Stimulated activated CD8-positive, alpha-beta memory T cell treated with anti-CD3 and anti-CD28 coated beads, Interleukin-7, amount 100 ng/mL, for 1 hour (primary cell): ENCODE data around the gene HLA-DRB1.
A peak's percentile ranks its signal among the peaks of the same experiment; 100 is the strongest.
"Not testable (repeated sequence)": the region's sequence is repeated elsewhere in the genome, so short reads cannot be mapped to it uniquely, and the experiment has no call there.

Experiments used
- DNase-seq, 2 donors: peaks; one replicate each; pipeline ENCODE4 v3.0.0-alpha.2; 2020; ENCODE audit warnings: low read depth in 2 of 2

The HLA-DRB1 gene

GRCh38 chr6:32609731-32610640 lies 20.3 kb upstream of the HLA-DRB1 start:
- peak in 1 of 2 donors; percentile 16 for DNase-seq

DNA sequence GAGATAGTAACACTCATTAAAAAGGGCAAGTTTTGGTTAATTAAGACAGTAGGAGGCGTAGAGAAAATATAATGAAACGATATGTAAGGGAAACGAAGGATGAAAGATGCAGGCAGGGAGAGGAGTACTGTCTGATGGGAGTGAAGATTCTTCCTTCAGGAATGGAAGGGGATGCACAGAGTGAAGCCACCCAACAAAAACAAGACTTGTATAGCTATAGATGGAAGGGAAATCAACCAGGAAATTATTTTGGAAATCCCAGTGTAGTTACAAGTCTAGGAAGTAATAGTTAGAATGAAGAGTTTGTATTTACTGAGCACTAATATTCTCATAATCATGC lies 19.7 kb upstream of the HLA-DRB1 start:
- DNase-seq = no peak

DNA sequence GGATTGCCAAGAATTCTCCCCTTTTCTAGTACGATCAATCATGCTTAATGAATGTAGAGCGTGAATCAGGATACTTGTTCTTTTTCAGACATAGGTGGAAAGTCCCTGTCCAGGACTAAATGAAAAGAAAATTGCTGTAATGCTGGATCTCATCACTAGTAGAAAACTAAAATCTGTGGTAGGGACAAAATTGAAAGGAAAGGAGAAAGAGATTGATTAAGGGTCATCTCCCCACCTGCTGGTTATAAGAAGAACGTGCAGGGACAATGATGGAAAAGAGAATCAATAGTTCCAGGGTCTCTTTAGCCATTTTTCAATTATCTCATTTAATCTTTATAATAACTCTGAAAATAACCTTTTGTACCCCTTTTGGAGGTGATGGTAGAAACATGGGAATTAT lies 18.7 kb upstream of the HLA-DRB1 start:
- DNase-seq = no peak

DNA sequence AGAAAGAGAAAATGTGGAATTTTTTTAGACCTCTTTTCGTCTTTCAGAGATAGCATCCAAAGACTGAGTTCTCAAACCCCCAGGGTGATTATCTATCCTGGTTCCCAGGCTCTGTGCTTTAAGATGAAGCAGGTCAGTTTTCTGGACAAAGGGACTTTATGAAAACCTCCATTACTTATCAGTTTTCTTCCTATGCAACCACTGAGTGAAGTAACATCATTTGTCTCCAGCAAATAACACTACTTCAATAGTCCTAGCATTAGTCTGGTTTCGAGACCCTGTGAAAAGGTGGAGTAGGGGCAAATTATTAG lies 18.3 kb upstream of the HLA-DRB1 start:
- DNase-seq = no peak

GRCh38 chr6:32607263-32607987 lies 17.8 kb upstream of the HLA-DRB1 start:
- DNase-seq = no peak

- DNase-seq = no peak
Observed at GRCh38 chr6:32604434-32604877, 14.8 kb upstream of the HLA-DRB1 start.

DNA sequence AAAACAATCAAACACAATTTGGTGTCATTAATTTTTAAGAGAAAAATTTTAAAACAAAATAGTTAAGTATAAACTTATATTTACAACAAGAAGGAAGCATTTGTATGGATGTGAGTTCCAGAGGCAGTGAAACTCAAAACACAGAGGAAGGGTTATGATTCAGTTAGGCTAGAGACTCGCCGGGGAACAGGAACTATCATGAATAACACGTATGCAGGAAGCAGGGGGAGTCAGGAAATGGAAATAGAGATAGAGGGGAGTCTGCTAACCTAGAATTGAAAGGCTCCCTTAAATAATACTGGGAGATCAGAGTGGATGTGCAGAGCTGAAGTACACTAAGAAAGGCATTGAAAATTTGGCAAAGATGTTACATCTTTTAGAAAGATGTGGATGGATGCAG lies 14.2 kb upstream of the HLA-DRB1 start:
- no peak for DNase-seq

DNA sequence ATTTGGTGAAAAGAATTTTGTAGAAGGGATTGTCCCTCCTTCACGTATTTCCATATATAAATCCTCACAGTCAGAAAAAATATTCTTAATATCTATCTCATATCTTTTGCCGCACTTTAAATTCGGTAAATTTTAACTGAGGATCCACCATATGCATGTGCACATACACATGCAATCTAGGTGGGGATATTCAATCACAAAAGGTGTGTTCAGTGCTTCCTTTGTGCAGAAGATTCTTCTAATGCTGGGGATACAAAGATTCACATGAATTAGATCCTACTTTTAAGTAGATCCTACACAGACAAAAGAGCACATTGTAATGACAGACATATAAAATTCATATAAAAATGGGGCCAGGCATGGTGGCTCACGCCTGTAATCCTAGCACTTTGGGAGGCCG lies 13.6 kb upstream of the HLA-DRB1 start:
- no peak for DNase-seq

- DNase-seq = no peak
Observed at GRCh38 chr6:32602383-32602782, 12.7 kb upstream of the HLA-DRB1 start.

GRCh38 chr6:32597024-32597423 lies 7.4 kb upstream of the HLA-DRB1 start:
- DNase-seq = no peak

- not testable (repeated sequence) for DNase-seq
Observed at GRCh38 chr6:32590713-32591112, 1.1 kb upstream of the HLA-DRB1 start.

DNA sequence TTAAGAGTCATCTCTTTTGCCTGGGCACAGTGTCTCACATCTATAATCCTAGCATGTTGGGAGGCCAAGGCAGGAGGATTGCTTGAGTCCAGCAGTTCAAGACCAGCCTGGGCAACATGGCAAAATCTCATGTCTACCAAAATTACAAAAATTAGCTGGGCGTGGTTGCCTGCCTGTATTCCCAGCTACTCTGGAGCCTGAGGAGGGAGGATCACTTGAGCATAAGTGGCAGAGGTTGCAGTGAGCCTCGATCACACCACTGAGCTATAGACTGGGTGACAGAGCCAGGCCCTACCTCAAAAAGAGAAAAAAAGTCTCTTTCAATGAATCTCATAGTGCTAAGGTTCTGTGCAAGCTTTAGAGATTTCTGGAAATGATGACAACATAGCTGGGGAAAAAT lies 1.5 kb downstream of the HLA-DRB1 start:
- no peak for DNase-seq

DNA sequence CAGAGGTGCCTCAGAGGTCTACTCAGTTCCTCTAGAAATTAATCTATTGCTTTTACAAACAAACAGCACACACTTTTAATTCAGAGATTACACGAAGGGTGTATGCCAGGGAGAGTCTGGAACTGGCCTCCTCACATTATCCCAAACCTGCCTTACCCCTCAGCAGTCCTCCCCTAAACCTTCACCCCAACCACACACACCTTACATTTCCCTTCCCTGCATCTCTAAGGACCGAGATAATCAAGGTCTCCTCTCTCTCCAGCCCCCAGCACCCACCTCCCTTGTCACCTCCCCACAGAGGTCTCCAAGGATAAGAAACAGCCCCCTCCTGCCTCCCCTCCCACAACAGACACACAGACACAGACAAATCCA lies 6.1 kb downstream of the HLA-DRB1 start:
- no peak for DNase-seq

- no peak for DNase-seq
Observed at GRCh38 chr6:32581315-32582095, 8.1 kb downstream of the HLA-DRB1 start.

DNA sequence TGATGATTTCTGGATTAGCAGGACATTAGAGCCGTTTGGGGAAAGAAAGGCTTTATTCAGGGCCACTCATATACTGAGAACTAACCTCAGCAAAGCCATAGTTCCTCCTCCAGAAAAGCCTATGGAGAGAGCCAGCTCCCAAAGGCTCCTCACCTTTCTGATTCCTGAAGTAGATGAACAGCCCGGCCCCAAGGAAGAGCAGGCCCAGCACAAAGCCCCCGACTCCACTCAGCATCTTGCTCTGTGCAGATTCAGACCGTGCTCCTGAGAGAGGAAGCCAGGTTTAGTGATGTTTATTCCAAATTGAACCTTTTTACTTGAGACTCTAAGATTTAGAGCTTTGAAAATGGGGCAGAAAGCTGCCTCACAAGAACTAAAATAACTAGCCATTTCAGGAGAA lies 9.1 kb downstream of the HLA-DRB1 start:
- DNase-seq = no peak

GRCh38 chr6:32578962-32579361 lies 10.7 kb downstream of the HLA-DRB1 start:
- no peak for DNase-seq

- DNase-seq = not testable (repeated sequence)
Observed at GRCh38 chr6:32577493-32577892, 12.2 kb downstream of the HLA-DRB1 start.

DNA sequence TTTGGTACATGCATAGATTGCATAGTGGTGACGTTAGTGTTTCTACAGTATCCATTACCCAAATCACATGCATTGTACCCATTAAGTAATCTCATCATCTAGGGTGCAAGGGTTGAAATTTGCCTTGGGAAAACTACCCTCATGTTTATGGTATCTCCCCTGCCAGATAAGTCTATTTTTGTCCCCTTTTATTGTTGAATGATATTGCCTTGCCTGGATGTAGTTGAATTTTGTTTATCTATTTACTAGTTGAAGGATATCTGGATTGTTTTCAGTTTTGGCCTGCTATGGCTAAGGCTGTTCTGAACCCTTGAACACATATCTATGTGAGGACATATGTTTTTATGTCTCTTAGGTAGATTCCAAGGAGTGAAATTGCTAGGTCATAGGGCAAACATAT lies 13.4 kb downstream of the HLA-DRB1 start:
- DNase-seq = no peak

GRCh38 chr6:32570363-32570905 lies 19.2 kb downstream of the HLA-DRB1 start:
- no peak for DNase-seq

GRCh38 chr6:32568561-32568960 lies 21.1 kb downstream of the HLA-DRB1 start:
- no peak for DNase-seq

- no peak for DNase-seq
Observed at GRCh38 chr6:32566957-32567356, 22.7 kb downstream of the HLA-DRB1 start.

- DNase-seq = no peak
Observed at GRCh38 chr6:32565511-32565910, 24.1 kb downstream of the HLA-DRB1 start.
